ENCODE measurements around the gene USH1G. TPM values are rescaled to one million over a fixed set of nuclear protein-coding genes. Genes with fewer than 3 reads are reported as not detected.

USH1G gene
- polyA plus RNA-seq, 1 donor (not counting 4 experiments of a cell fraction or from before 2014, with no cell fraction given) = 0.34 TPM

- Histone ChIP-seq H3K27ac (ENCODE audit: control insufficient read depth, insufficient read depth, low read length) (no peak overlapping the region), H3K4me3 (ENCODE audit: control insufficient read depth in 2 of 3, extremely low read depth in 1 of 3, insufficient read depth in 2 of 3, low read depth in 1 of 3, low read length in 3 of 3) (no peak overlapping the region), H3K9me3 (ENCODE audit: control insufficient read depth, low read depth, low read length) (no peaks in the 10 kb centered on the region), H3K9ac (ENCODE audit: control insufficient read depth, extremely low read depth, insufficient read depth, low read length) (no peak overlapping the region), H3K36me3 (ENCODE audit: control insufficient read depth in 2 of 2, extremely low read depth in 1 of 2, insufficient read depth in 2 of 2, low read length in 2 of 2) (no peaks in the 10 kb centered on the region), H3K4me1 (ENCODE audit: control insufficient read depth, extremely low read depth, insufficient read depth, low read length) (peaks cover 3% of the 10 kb centered on the region), H3K79me2 (ENCODE audit: control insufficient read depth, insufficient read depth, low read length) (no peaks in the 10 kb centered on the region), H3K4me2 (ENCODE audit: control insufficient read depth, extremely low read depth, insufficient read depth, low read depth, low read length) (no peak overlapping the region), H3K9me1 (ENCODE audit: control insufficient read depth, extremely low read depth, insufficient read depth, low read length) (no peaks in the 10 kb centered on the region), H3K27me3 (ENCODE audit: control insufficient read depth, extremely low read depth, insufficient read depth, low read length) (no peaks in the 10 kb centered on the region), H4K20me1 (ENCODE audit: control insufficient read depth, extremely low read depth, insufficient read depth, low read length) (no peaks in the 10 kb centered on the region), H2AFZ (ENCODE audit: control insufficient read depth, low read length) (no peak overlapping the region)
- dilution Hi-C loops (cut with MboI; ENCODE audit: extremely low pct_ligation_motif_present, low sequenced_read_pairs) = no loop called here
- FAIRE-seq (no peak), DNase-seq (ENCODE audit: low read depth, low spot score) (no peak)
- TF ChIP-seq CTCF (optimal IDR thresholded peaks at IDR 0.05 in 1 of 3, IDR thresholded peaks at IDR 0.05 in 1 of 3, conservative IDR thresholded peaks at IDR 0.05 in 1 of 3; ENCODE audit: extremely low read depth in 1 of 3, insufficient read depth in 2 of 3, low read length in 3 of 3) = no peak
- no peak for TF ChIP-seq EZH2 (IDR thresholded peaks at IDR 0.05; ENCODE audit: low read length)
Observed at GRCh38 chr17:74949455-74950115, 26.5 kb upstream of the USH1G start.

- H3K4me2 ChIP-seq (ENCODE audit: control insufficient read depth, extremely low read depth, insufficient read depth, low read depth, low read length) = no peak overlapping the region
- TF ChIP-seq CTCF (optimal IDR thresholded peaks at IDR 0.05 in 1 of 3, IDR thresholded peaks at IDR 0.05 in 1 of 3, conservative IDR thresholded peaks at IDR 0.05 in 1 of 3; ENCODE audit: extremely low read depth in 1 of 3, insufficient read depth in 2 of 3, low read length in 3 of 3) (no peak), EZH2 (IDR thresholded peaks at IDR 0.05; ENCODE audit: low read length) (no peak)
- H3K4me1 ChIP-seq (ENCODE audit: control insufficient read depth, extremely low read depth, insufficient read depth, low read length) = peaks cover 19% of the 10 kb centered on the region
- FAIRE-seq (no peak), DNase-seq (ENCODE audit: low read depth, low spot score) (no peak)
- no peaks in the 10 kb centered on the region for H3K79me2 ChIP-seq (ENCODE audit: control insufficient read depth, insufficient read depth, low read length)
- H4K20me1 ChIP-seq (ENCODE audit: control insufficient read depth, extremely low read depth, insufficient read depth, low read length) = no peaks in the 10 kb centered on the region
- H3K9ac ChIP-seq (ENCODE audit: control insufficient read depth, extremely low read depth, insufficient read depth, low read length) = no peak overlapping the region
- H3K27me3 ChIP-seq (ENCODE audit: control insufficient read depth, extremely low read depth, insufficient read depth, low read length) = no peaks in the 10 kb centered on the region
- no peak overlapping the region for H3K4me3 ChIP-seq (ENCODE audit: control insufficient read depth in 2 of 3, extremely low read depth in 1 of 3, insufficient read depth in 2 of 3, low read depth in 1 of 3, low read length in 3 of 3)
- no peak overlapping the region for H2AFZ ChIP-seq (ENCODE audit: control insufficient read depth, low read length)
- no peaks in the 10 kb centered on the region for H3K9me1 ChIP-seq (ENCODE audit: control insufficient read depth, extremely low read depth, insufficient read depth, low read length)
- dilution Hi-C loops (cut with MboI; ENCODE audit: extremely low pct_ligation_motif_present, low sequenced_read_pairs) = no loop called here
- no peak overlapping the region for H3K27ac ChIP-seq (ENCODE audit: control insufficient read depth, insufficient read depth, low read length)
- no peaks in the 10 kb centered on the region for H3K36me3 ChIP-seq (ENCODE audit: control insufficient read depth in 2 of 2, extremely low read depth in 1 of 2, insufficient read depth in 2 of 2, low read length in 2 of 2)
- no peaks in the 10 kb centered on the region for H3K9me3 ChIP-seq (ENCODE audit: control insufficient read depth, low read depth, low read length)
Observed at GRCh38 chr17:74947041-74947754, 24.1 kb upstream of the USH1G start.

Measured in keratinocyte (primary cell).